ENCODE results near the gene ERFL.

- TF ChIP-seq CTCF (IDR thresholded peaks at IDR 0.05; ENCODE audit: low read length), result no peak
- no peak for TF ChIP-seq EZH2 (IDR thresholded peaks at IDR 0.05; ENCODE audit: borderline replicate concordance, low read length)
These were observed 5.7 kb downstream of the ERFL start for GRCh38 chr19:41922585-41922984.

Data from OCI-LY1 (cell line).